H9 (cell line): ENCODE results near the gene KCTD12. TPM values are rescaled to one million over a fixed set of nuclear protein-coding genes. Genes with fewer than 3 reads are reported as not detected.

Source experiments
- DNase-seq: peaks from one replicate; pipeline ENCODE4 v3.0.0-alpha.2; 2017
- H2AFZ ChIP-seq: one replicate; pipeline ENCODE4 v1.6.1; 2013; ENCODE audit warnings: mild to moderate bottlenecking, low read length, control low read depth, moderate library complexity
- H2AK5ac ChIP-seq: 2 replicates; pipeline ENCODE4 v1.6.1; 2013; ENCODE audit warnings: low read length, control low read depth, mixed read lengths; ENCODE audit not compliant: insufficient read length
- H2BK120ac ChIP-seq: one replicate; pipeline ENCODE4 v1.6.1; 2013; ENCODE audit warnings: low read depth, mild to moderate bottlenecking, low read length, control low read depth, inconsistent platforms; ENCODE audit not compliant: poor library complexity, severe bottlenecking
- H2BK12ac ChIP-seq: 2 replicates; pipeline ENCODE4 v1.6.1; 2013; ENCODE audit warnings: low read length, control low read depth, mixed read lengths, low read depth; ENCODE audit not compliant: insufficient read length
- H2BK15ac ChIP-seq: 2 replicates; pipeline ENCODE4 v1.6.1; 2013; ENCODE audit warnings: low read depth, low read length, control low read depth
- H2BK20ac ChIP-seq: one replicate; pipeline ENCODE4 v1.6.1; 2013; ENCODE audit warnings: low read depth, mild to moderate bottlenecking, low read length, control low read depth, inconsistent platforms; ENCODE audit not compliant: poor library complexity, severe bottlenecking
- H2BK5ac ChIP-seq: 2 replicates; pipeline ENCODE4 v1.6.1; 2013; ENCODE audit warnings: low read length, control low read depth, mixed read lengths; ENCODE audit not compliant: insufficient read length
- H3K14ac ChIP-seq: 2 replicates; pipeline ENCODE4 v1.6.1; 2013; ENCODE audit warnings: low read length, control low read depth; ENCODE audit not compliant: insufficient read depth
- H3K18ac ChIP-seq: 2 replicates; pipeline ENCODE4 v1.6.1; 2013; ENCODE audit warnings: low read depth, mild to moderate bottlenecking, mixed read lengths, low read length, control low read depth; ENCODE audit not compliant: insufficient read length
- H3K23ac ChIP-seq: 2 replicates; pipeline ENCODE4 v1.6.1; 2013; ENCODE audit warnings: low read length, control low read depth, mixed read lengths, low read depth; ENCODE audit not compliant: insufficient read length
- H3K23me2 ChIP-seq: 2 replicates; pipeline ENCODE4 v1.6.1; 2013; ENCODE audit warnings: low read depth, mild to moderate bottlenecking, mixed read lengths, low read length, control low read depth; ENCODE audit not compliant: insufficient read length, poor library complexity, severe bottlenecking
- H3K27ac ChIP-seq: 2 replicates; pipeline ENCODE4 v1.5.1; 2013; ENCODE audit warnings: low read length, control low read depth, mixed read lengths, low read depth; ENCODE audit not compliant: insufficient read length
- H3K27me3 ChIP-seq: 2 replicates; pipeline ENCODE4 v1.6.1; 2013; ENCODE audit warnings: low read length, control low read depth, inconsistent platforms; ENCODE audit not compliant: insufficient read depth
- H3K4ac ChIP-seq: 2 replicates; pipeline ENCODE4 v1.6.1; 2013; ENCODE audit warnings: low read depth, mild to moderate bottlenecking, control low read depth, inconsistent platforms, low read length, moderate library complexity
- H3K4me1 ChIP-seq: 2 replicates; pipeline ENCODE4 v1.6.1; 2013; ENCODE audit warnings: low read length, control low read depth, inconsistent platforms; ENCODE audit not compliant: insufficient read depth
- H3K4me2 ChIP-seq: 2 replicates; pipeline ENCODE4 v1.6.1; 2013; ENCODE audit warnings: low read length, control low read depth, mixed read lengths; ENCODE audit not compliant: insufficient read length, insufficient read depth
- H3K56ac ChIP-seq: 2 replicates; pipeline ENCODE4 v1.6.1; 2013; ENCODE audit warnings: low read depth, mild to moderate bottlenecking, mixed read lengths, low read length, control low read depth; ENCODE audit not compliant: insufficient read length
- H3K79me1 ChIP-seq: 2 replicates; pipeline ENCODE4 v1.6.1; 2013; ENCODE audit warnings: low read depth, mild to moderate bottlenecking, moderate library complexity, low read length, control low read depth, inconsistent platforms; ENCODE audit not compliant: insufficient read depth, poor library complexity, severe bottlenecking
- H3K79me2 ChIP-seq: 2 replicates; pipeline ENCODE4 v1.6.1; 2013; ENCODE audit warnings: low read length, control low read depth, inconsistent platforms; ENCODE audit not compliant: insufficient read depth
- H3K9ac ChIP-seq: 2 replicates; pipeline ENCODE4 v1.6.1; 2013; ENCODE audit warnings: low read length, control low read depth, mixed read lengths; ENCODE audit not compliant: insufficient read length; ENCODE audit errors: extremely low read depth
- H3K9me3 ChIP-seq: one replicate; pipeline ENCODE4 v1.6.1; 2013; ENCODE audit warnings: low read depth, low read length, inconsistent platforms; ENCODE audit not compliant: control insufficient read depth
- H3T11ph ChIP-seq: one replicate; pipeline ENCODE4 v1.6.1; 2013; ENCODE audit warnings: mild to moderate bottlenecking, low read length, control low read depth, inconsistent platforms
- H4K20me1 ChIP-seq: one replicate; pipeline ENCODE4 v1.6.1; 2013; ENCODE audit not compliant: control insufficient read depth, insufficient read length, insufficient read depth
- H4K5ac ChIP-seq: 2 replicates; pipeline ENCODE4 v1.6.1; 2013; ENCODE audit warnings: low read depth, mild to moderate bottlenecking, mixed read lengths, low read length, control low read depth; ENCODE audit not compliant: insufficient read length
- H4K8ac ChIP-seq: replicated peaks from 2 replicates; pipeline ENCODE4 v1.6.1; 2013; ENCODE audit warnings: low read length, control low read depth, mixed read lengths, low read depth; ENCODE audit not compliant: insufficient read length
- H4K91ac ChIP-seq: 2 replicates; pipeline ENCODE4 v1.6.1; 2013; ENCODE audit warnings: low read depth, mild to moderate bottlenecking, moderate library complexity, mixed read lengths, low read length, control low read depth; ENCODE audit not compliant: insufficient read length
- H3K27ac Mint-ChIP-seq, 3 experiments: 2 replicates in 2 of 3; 3 replicates in 1 of 3; pipeline ENCODE4 v1.8.0; 2020 to 2021; ENCODE audit warnings: mixed read lengths in 3 of 3, mild to moderate bottlenecking in 1 of 3, moderate library complexity in 1 of 3
- H3K27me3 Mint-ChIP-seq: 2 replicates; pipeline ENCODE4 v1.8.0; 2021; ENCODE audit warnings: low read depth, mild to moderate bottlenecking, moderate library complexity, mixed read lengths
- H3K36me3 Mint-ChIP-seq, 3 experiments: 2 replicates in 2 of 3; 3 replicates in 1 of 3; pipeline ENCODE4 v1.8.0; 2020 to 2021; ENCODE audit warnings: low read depth in 3 of 3, mixed read lengths in 3 of 3; ENCODE audit not compliant: insufficient read depth in 1 of 3
- H3K4me1 Mint-ChIP-seq, 2 experiments: 2 replicates each; pipeline ENCODE4 v1.8.0; 2020; ENCODE audit warnings: mixed read lengths in 2 of 2
- H3K4me3 Mint-ChIP-seq, 2 experiments: 2 replicates in 1 of 2; 3 replicates in 1 of 2; pipeline ENCODE4 v1.8.0; 2020 to 2021; ENCODE audit warnings: mild to moderate bottlenecking in 2 of 2, mixed read lengths in 2 of 2, moderate library complexity in 1 of 2
- H3K9me3 Mint-ChIP-seq, 2 experiments: 2 replicates in 1 of 2; 3 replicates in 1 of 2; pipeline ENCODE4 v1.8.0; 2020; ENCODE audit warnings: mild to moderate bottlenecking in 2 of 2, mixed read lengths in 2 of 2, moderate library complexity in 1 of 2
- WGBS: extraction: QIAGEN DNeasy Blood & Tissue Kit; methylation state at CpG from one replicate; pipeline ENCODE4 v1.1.7; 2013; ENCODE audit warnings: missing lambda C conversion rate, low lambda C conversion rate, mixed read lengths; ENCODE audit not compliant: insufficient read length; ENCODE audit errors: extremely low coverage; 5-methylcytosine and 5-hydroxymethylcytosine counted together
- total RNA-seq: library from RNA; stranded (reverse); gene quantifications from 2 replicates; pipeline ENCODE4 v1.2.1, GENCODE V29; 2021
- TF ChIP-seq, protein P1 (sequence below): fragments of 200-600 bp; sonication (generic); conservative IDR thresholded peaks from 3 replicates; pipeline ENCODE4 v1.8.0; 2021; ENCODE audit warnings: antibody characterized with exemption, mild to moderate bottlenecking

Gene KCTD12
- total RNA-seq, 1 experiment from 2014 or later = 3.4 TPM

DNA sequence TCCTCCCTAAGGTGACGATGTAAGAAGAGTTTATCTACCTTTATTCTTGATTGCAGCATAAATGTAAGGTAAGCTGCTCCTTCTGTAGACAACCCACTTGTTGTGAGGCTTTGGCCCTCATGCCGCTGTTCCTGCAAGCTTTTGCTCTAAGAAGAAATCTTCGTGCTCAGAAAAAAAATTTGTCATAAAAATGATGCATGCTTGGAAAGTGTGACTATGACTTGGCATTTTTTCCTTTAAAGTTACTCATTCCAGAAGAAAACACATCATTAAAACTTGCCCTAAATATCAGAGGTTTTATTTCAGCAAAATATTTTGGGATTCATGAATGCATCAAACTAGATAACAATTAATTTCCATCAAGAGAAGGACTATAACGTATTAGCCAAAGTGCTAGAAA is 39.8 kb downstream of the KCTD12 start:
- Histone ChIP-seq H3K4me2 (no peak overlapping the region), H3K4me1 (no peaks in the 10 kb centered on the region), H3K9ac (no peak overlapping the region), H3T11ph (no peak overlapping the region), H3K79me1 (no peaks in the 10 kb centered on the region), H3K14ac (no peak overlapping the region), H2AK5ac (no peak overlapping the region), H4K20me1 (no peaks in the 10 kb centered on the region), H3K4ac (no peak overlapping the region), H3K56ac (no peak overlapping the region), H3K23me2 (no peaks in the 10 kb centered on the region), H4K91ac (no peak overlapping the region), H4K5ac (no peak overlapping the region), H4K8ac (no peak overlapping the region), H2BK20ac (no peak overlapping the region), H2BK15ac (no peak overlapping the region), H3K27ac (no peak overlapping the region), H2BK5ac (no peak overlapping the region), H3K23ac (no peak overlapping the region), H3K9me3 (no peaks in the 10 kb centered on the region), H2AFZ (no peak overlapping the region), H2BK120ac (no peak overlapping the region), H2BK12ac (no peak overlapping the region), H3K18ac (no peak overlapping the region), H3K27me3 (no peaks in the 10 kb centered on the region), H3K79me2 (no peaks in the 10 kb centered on the region)
- WGBS = no CpG with 5 or more reads among the region's 4 CpGs
- TF ChIP-seq, protein P1, sequence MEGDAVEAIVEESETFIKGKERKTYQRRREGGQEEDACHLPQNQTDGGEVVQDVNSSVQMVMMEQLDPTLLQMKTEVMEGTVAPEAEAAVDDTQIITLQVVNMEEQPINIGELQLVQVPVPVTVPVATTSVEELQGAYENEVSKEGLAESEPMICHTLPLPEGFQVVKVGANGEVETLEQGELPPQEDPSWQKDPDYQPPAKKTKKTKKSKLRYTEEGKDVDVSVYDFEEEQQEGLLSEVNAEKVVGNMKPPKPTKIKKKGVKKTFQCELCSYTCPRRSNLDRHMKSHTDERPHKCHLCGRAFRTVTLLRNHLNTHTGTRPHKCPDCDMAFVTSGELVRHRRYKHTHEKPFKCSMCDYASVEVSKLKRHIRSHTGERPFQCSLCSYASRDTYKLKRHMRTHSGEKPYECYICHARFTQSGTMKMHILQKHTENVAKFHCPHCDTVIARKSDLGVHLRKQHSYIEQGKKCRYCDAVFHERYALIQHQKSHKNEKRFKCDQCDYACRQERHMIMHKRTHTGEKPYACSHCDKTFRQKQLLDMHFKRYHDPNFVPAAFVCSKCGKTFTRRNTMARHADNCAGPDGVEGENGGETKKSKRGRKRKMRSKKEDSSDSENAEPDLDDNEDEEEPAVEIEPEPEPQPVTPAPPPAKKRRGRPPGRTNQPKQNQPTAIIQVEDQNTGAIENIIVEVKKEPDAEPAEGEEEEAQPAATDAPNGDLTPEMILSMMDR = no peak
- no peak for DNase-seq
- Mint-ChIP-seq H3K36me3 (no peaks in the 10 kb centered on the region), H3K9me3 (no peaks in the 10 kb centered on the region), H3K27me3 (no peaks in the 10 kb centered on the region), H3K27ac (no peak overlapping the region), H3K4me1 (peaks cover 0 to 2% of the 10 kb centered on the region in 2 experiments; a peak in 1 of 4 replicates), H3K4me3 (no peak overlapping the region)
